SK-N-SH treated with all-trans-retinoic acid at 6 μM for 48 hours (cell line): Measurements from ENCODE around the gene FGF3.

Experiments
- ARNTL ChIP-seq: fragments of 450-650 bp; formaldehyde crosslinking; IDR thresholded peaks from 2 replicates; pipeline ENCODE4 v1.5.0; 2020; ENCODE audit warnings: low read depth, mild to moderate bottlenecking, moderate library complexity, borderline replicate concordance
- BACH2 ChIP-seq: fragments of 250-450 bp; sonication (Bioruptor Pico); IDR thresholded peaks from 2 replicates; pipeline ENCODE4 v1.9.0; 2021; ENCODE audit warnings: mild to moderate bottlenecking, borderline replicate concordance
- CSDC2 ChIP-seq: fragments of 250-450 bp; sonication (Bioruptor Pico); IDR thresholded peaks from 2 replicates; pipeline ENCODE4 v1.5.0; 2020; ENCODE audit warnings: mild to moderate bottlenecking, moderate library complexity
- OSR1 ChIP-seq: fragments of 250-450 bp; sonication (Bioruptor Pico); IDR thresholded peaks from 2 replicates; pipeline ENCODE4 v1.8.0; 2022; ENCODE audit warnings: moderate library complexity, mild to moderate bottlenecking, inconsistent platforms
- PPARA ChIP-seq: fragments of 250-450 bp; sonication (Bioruptor Pico); IDR thresholded peaks from 2 replicates; pipeline ENCODE4 v1.5.0; 2020; ENCODE audit warnings: mild to moderate bottlenecking, borderline replicate concordance
- RARB ChIP-seq: fragments of 250-450 bp; sonication (Bioruptor Pico); IDR thresholded peaks from 2 replicates; pipeline ENCODE4 v1.8.0; 2021; ENCODE audit warnings: mild to moderate bottlenecking, moderate library complexity
- ZFP3 ChIP-seq: fragments of 250-450 bp; sonication (Bioruptor Pico); IDR thresholded peaks from 2 replicates; pipeline ENCODE4 v1.5.0; 2020; ENCODE audit warnings: mild to moderate bottlenecking, moderate library complexity
- ZFP30 ChIP-seq: fragments of 450-650 bp; formaldehyde crosslinking; IDR thresholded peaks from 2 replicates; pipeline ENCODE4 v1.5.0; 2022; ENCODE audit warnings: mild to moderate bottlenecking, moderate library complexity
- ZNF565 ChIP-seq: fragments of 450-650 bp; formaldehyde crosslinking; conservative IDR thresholded peaks from 2 replicates; pipeline ENCODE4 v1.5.0; 2020; ENCODE audit warnings: low read depth, mild to moderate bottlenecking, moderate library complexity
- ZNF70 ChIP-seq: fragments of 450-650 bp; formaldehyde crosslinking; IDR thresholded peaks from 2 replicates; pipeline ENCODE4 v1.5.0; 2020; ENCODE audit warnings: mild to moderate bottlenecking, moderate library complexity
- ZNF8 ChIP-seq: fragments of 450-650 bp; formaldehyde crosslinking; IDR thresholded peaks from 2 replicates; pipeline ENCODE4 v1.5.0; 2020; ENCODE audit warnings: mild to moderate bottlenecking, moderate library complexity
- TF ChIP-seq, protein P1 (sequence below): fragments of 250-450 bp; sonication (Bioruptor Pico); IDR thresholded peaks from 2 replicates; pipeline ENCODE4 v1.8.0; 2020; ENCODE audit warnings: mild to moderate bottlenecking, moderate library complexity, borderline replicate concordance
- TF ChIP-seq, protein P2 (sequence below): fragments of 250-450 bp; sonication (Bioruptor Pico); IDR thresholded peaks from 2 replicates; pipeline ENCODE4 v1.5.0; 2020; ENCODE audit warnings: mild to moderate bottlenecking, moderate library complexity
- TF ChIP-seq, protein P3 (sequence below): fragments of 250-450 bp; sonication (Bioruptor Pico); IDR thresholded peaks from 2 replicates; pipeline ENCODE4 v1.5.1; 2020; ENCODE audit warnings: low read depth, mild to moderate bottlenecking, moderate library complexity

DNA sequence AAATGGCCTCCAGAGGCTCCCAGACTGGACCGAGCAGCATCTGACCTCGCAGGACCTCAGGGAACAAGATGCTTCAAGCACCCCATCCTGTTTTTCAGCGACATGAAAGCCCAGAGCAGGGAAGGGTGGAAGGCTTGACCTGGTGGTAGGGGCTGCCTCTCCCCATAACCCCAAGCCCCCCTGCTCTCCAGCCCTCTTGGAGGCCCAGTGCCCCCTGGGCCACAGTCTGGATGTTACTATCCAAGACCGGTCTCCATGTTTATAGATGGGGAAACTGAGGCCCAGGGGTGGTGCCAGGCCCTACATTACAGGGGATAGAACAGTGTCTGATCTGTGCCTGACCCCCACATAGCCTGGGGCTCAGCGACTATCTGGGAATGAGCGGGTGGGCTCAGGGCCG, 7.0 kb downstream of the FGF3 start:
- no peak for TF ChIP-seq ZNF70 (CRISPR knock-in tag)
- TF ChIP-seq, protein P1, sequence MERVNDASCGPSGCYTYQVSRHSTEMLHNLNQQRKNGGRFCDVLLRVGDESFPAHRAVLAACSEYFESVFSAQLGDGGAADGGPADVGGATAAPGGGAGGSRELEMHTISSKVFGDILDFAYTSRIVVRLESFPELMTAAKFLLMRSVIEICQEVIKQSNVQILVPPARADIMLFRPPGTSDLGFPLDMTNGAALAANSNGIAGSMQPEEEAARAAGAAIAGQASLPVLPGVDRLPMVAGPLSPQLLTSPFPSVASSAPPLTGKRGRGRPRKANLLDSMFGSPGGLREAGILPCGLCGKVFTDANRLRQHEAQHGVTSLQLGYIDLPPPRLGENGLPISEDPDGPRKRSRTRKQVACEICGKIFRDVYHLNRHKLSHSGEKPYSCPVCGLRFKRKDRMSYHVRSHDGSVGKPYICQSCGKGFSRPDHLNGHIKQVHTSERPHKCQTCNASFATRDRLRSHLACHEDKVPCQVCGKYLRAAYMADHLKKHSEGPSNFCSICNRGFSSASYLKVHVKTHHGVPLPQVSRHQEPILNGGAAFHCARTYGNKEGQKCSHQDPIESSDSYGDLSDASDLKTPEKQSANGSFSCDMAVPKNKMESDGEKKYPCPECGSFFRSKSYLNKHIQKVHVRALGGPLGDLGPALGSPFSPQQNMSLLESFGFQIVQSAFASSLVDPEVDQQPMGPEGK = no peak
- no peak for TF ChIP-seq ZNF565 (CRISPR knock-in tag)
- TF ChIP-seq, protein P2, sequence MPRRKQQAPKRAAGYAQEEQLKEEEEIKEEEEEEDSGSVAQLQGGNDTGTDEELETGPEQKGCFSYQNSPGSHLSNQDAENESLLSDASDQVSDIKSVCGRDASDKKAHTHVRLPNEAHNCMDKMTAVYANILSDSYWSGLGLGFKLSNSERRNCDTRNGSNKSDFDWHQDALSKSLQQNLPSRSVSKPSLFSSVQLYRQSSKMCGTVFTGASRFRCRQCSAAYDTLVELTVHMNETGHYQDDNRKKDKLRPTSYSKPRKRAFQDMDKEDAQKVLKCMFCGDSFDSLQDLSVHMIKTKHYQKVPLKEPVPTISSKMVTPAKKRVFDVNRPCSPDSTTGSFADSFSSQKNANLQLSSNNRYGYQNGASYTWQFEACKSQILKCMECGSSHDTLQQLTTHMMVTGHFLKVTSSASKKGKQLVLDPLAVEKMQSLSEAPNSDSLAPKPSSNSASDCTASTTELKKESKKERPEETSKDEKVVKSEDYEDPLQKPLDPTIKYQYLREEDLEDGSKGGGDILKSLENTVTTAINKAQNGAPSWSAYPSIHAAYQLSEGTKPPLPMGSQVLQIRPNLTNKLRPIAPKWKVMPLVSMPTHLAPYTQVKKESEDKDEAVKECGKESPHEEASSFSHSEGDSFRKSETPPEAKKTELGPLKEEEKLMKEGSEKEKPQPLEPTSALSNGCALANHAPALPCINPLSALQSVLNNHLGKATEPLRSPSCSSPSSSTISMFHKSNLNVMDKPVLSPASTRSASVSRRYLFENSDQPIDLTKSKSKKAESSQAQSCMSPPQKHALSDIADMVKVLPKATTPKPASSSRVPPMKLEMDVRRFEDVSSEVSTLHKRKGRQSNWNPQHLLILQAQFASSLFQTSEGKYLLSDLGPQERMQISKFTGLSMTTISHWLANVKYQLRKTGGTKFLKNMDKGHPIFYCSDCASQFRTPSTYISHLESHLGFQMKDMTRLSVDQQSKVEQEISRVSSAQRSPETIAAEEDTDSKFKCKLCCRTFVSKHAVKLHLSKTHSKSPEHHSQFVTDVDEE = no peak
- TF ChIP-seq ZFP3 = no peak
- no peak for TF ChIP-seq RARB
- TF ChIP-seq, protein P3, sequence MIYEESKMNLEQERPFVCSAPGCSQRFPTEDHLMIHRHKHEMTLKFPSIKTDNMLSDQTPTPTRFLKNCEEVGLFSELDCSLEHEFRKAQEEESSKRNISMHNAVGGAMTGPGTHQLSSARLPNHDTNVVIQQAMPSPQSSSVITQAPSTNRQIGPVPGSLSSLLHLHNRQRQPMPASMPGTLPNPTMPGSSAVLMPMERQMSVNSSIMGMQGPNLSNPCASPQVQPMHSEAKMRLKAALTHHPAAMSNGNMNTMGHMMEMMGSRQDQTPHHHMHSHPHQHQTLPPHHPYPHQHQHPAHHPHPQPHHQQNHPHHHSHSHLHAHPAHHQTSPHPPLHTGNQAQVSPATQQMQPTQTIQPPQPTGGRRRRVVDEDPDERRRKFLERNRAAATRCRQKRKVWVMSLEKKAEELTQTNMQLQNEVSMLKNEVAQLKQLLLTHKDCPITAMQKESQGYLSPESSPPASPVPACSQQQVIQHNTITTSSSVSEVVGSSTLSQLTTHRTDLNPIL (CRISPR knock-in tag) = no peak
- no peak for TF ChIP-seq PPARA (CRISPR knock-in tag)
- TF ChIP-seq BACH2 (CRISPR knock-in tag) = no peak
- TF ChIP-seq ARNTL (CRISPR knock-in tag) = no peak
- no peak for TF ChIP-seq OSR1 (CRISPR knock-in tag)
- TF ChIP-seq ZFP30 (CRISPR knock-in tag) = no peak
- no peak for TF ChIP-seq ZNF8 (CRISPR knock-in tag)
- TF ChIP-seq CSDC2 (CRISPR knock-in tag) = no peak
